Fibroblast of the aortic adventitia (primary cell): Measurements from ENCODE around the gene DNAH8. TPM values are rescaled to one million over a fixed set of nuclear protein-coding genes. Genes with fewer than 3 reads are reported as not detected.

Experiments
- DNase-seq: peaks from one replicate; pipeline ENCODE4 v3.0.0-alpha.2; 2010; ENCODE audit warnings: low read depth
- H3K4me3 ChIP-seq: 2 replicates; pipeline ENCODE4 v1.5.1; 2011; ENCODE audit warnings: low read depth, mild to moderate bottlenecking, control low read depth, low read length, moderate library complexity
- total RNA-seq: library from RNA; depleted of rRNA; stranded (reverse); fragments of >200 nt; gene quantifications from 2 replicates; pipeline ENCODE4 v1.2.3, GENCODE V29; 2012; ENCODE audit warnings: low replicate concordance
- TF ChIP-seq, protein P1 (sequence below): IDR thresholded peaks from 2 replicates; pipeline ENCODE4 v1.5.1; 2011; ENCODE audit warnings: mild to moderate bottlenecking, low read length, control low read depth, inconsistent platforms; ENCODE audit not compliant: insufficient read depth

DNAH8 gene
- total RNA-seq, 1 donor, result not detected

DNA sequence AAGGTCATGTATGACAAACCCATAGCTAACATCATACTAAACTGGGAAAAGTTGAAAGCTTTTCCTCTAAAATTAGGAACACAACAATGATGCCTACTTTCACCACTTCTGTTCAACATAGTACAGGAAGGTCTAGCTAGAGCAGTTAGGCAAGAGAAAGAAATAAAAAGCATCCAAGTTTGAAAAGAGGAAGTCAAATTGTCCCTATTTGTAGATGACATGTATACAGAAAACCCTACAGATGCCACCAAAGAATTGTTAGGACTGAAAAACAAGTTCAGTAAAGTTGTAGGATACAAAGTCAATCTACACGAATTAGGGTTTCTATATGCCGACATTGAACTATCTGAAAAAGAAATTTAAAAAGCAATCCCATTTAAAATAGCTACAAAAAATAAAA lies 244.0 kb downstream of the DNAH8 start:
- no peak for DNase-seq
- TF ChIP-seq, protein P1, sequence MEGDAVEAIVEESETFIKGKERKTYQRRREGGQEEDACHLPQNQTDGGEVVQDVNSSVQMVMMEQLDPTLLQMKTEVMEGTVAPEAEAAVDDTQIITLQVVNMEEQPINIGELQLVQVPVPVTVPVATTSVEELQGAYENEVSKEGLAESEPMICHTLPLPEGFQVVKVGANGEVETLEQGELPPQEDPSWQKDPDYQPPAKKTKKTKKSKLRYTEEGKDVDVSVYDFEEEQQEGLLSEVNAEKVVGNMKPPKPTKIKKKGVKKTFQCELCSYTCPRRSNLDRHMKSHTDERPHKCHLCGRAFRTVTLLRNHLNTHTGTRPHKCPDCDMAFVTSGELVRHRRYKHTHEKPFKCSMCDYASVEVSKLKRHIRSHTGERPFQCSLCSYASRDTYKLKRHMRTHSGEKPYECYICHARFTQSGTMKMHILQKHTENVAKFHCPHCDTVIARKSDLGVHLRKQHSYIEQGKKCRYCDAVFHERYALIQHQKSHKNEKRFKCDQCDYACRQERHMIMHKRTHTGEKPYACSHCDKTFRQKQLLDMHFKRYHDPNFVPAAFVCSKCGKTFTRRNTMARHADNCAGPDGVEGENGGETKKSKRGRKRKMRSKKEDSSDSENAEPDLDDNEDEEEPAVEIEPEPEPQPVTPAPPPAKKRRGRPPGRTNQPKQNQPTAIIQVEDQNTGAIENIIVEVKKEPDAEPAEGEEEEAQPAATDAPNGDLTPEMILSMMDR, result no peak
- no peak overlapping the region for H3K4me3 ChIP-seq

DNA sequence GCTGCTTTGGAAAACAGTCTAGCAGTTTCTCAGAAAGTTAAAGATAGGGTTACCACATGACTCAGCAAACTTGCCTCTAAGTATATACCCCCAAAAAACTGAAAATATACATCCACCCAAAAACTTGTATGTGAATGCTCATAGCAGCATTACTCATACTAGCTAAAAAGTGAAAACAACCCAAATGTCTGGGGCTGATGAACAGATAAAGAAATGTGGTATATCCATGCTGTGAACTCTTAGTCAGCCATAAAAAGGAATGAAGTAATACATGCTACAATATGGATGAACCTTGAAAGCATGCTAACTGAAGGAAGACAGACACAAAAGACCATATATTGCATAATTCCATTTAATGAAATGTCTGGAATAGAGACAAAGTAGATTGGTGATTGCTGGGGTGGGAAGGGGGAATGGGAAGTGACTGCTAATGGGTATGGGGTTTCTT lies 253.6 kb downstream of the DNAH8 start:
- TF ChIP-seq, protein P1, result no peak
- no peak for DNase-seq

GRCh38 chr6:38973178-38974057 lies 258.3 kb downstream of the DNAH8 start:
- no peak overlapping the region for H3K4me3 ChIP-seq
- TF ChIP-seq, protein P1, result peak; percentile 69
- peak; percentile 81 for DNase-seq

More for the DNA sequence above, 253.6 kb downstream of the DNAH8 start:
- H3K4me3 ChIP-seq, result no peak overlapping the region

DNA sequence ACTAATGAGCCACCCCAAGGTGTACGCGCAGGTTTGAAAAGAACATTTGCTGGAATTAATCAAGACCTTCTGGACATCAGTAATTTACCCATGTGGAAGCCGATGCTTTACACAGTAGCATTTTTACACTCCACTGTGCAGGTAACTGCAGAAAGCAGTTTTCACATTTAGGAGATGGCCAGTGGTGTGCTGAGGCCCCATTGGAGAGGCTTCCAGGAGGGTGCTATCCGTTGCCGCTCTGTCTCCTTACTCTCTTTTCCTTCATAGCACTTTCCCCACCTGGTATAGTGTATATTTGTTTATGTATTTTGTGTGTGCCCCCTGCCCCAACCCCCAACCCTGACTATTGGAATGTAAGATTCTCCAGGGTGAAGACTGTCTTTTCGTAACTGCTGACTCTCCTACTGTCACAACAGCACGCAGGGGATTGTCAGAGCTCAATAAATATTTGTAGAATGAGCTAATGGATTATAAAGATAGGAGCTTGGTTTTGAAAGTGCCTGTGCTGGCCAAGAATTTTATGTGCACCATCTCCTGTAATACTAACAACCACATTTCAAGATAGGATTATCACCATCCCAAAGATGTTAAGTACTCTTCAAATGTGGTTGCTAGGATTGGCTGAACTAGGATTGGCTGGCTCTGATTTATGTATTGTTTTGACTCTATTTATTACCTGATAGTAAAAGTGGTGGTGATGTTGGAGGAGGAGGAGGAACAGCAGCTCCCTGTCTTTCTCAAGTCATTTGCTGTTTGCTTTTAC lies 259.5 kb downstream of the DNAH8 start:
- TF ChIP-seq, protein P1, result no peak
- H3K4me3 ChIP-seq, result no peak overlapping the region
- DNase-seq, result peak; percentile 39

GRCh38 chr6:38975621-38976049 lies 260.5 kb downstream of the DNAH8 start:
- DNase-seq, result peak; percentile 39
- TF ChIP-seq, protein P1, result no peak

DNA sequence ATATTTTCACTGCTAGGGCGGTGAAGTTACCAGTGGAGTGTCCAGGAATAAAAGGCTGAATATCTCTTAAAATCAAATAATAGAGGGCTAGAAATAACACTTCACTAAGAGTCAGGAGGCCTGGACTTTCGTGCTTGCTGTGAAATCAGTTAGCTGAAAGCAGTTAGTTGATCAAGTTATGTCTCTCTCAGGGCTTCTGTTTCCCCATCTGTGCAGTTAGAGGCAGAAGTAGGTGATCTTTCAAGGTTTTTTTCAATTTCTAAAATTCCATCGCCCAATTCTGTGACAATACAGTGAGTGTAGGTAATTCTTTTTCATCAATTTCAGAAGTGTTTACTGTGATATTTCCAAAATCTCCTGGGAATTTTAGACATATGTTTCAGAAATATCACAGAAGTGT lies 260.9 kb downstream of the DNAH8 start:
- TF ChIP-seq, protein P1, result no peak
- no peak for DNase-seq
- no peak overlapping the region for H3K4me3 ChIP-seq

More at GRCh38 chr6:38975621-38976049, 260.5 kb downstream of the DNAH8 start:
- no peak overlapping the region for H3K4me3 ChIP-seq
